Measurements from ENCODE around the gene NUMA1. TPM values are rescaled to one million over a fixed set of nuclear protein-coding genes. Genes with fewer than 3 reads are reported as not detected.

NUMA1 gene
- polyA plus RNA-seq, 1 donor (not counting 4 experiments of a cell fraction or from before 2014, with no cell fraction given): 38.8 TPM

- H3K4me1 ChIP-seq (ENCODE audit: control insufficient read depth, extremely low read depth, insufficient read depth, low read length): peaks cover 18% of the 10 kb centered on the region
- H3K36me3 ChIP-seq (ENCODE audit: control insufficient read depth in 2 of 2, extremely low read depth in 1 of 2, insufficient read depth in 2 of 2, low read length in 2 of 2): peaks cover 2 to 5% of the 10 kb centered on the region in 2 experiments
- TF ChIP-seq EZH2 (IDR thresholded peaks at IDR 0.05; ENCODE audit: low read length) (no peak), CTCF (optimal IDR thresholded peaks at IDR 0.05 in 1 of 3, IDR thresholded peaks at IDR 0.05 in 1 of 3, conservative IDR thresholded peaks at IDR 0.05 in 1 of 3; ENCODE audit: extremely low read depth in 1 of 3, insufficient read depth in 2 of 3, low read length in 3 of 3) (no peak)
- peak overlapping the region; percentile 3 for H3K9ac ChIP-seq (ENCODE audit: control insufficient read depth, extremely low read depth, insufficient read depth, low read length)
- no peak for FAIRE-seq
- H3K79me2 ChIP-seq (ENCODE audit: control insufficient read depth, insufficient read depth, low read length): peaks cover 45% of the 10 kb centered on the region
- dilution Hi-C loops (cut with MboI; ENCODE audit: extremely low pct_ligation_motif_present, low sequenced_read_pairs): no loop called here
- no peak overlapping the region for H2AFZ ChIP-seq (ENCODE audit: control insufficient read depth, low read length)
- no peak for DNase-seq (ENCODE audit: low read depth, low spot score)
- H3K27ac ChIP-seq (ENCODE audit: control insufficient read depth, insufficient read depth, low read length): peak overlapping the region; percentile 47
- H3K4me3 ChIP-seq (ENCODE audit: control insufficient read depth in 2 of 3, extremely low read depth in 1 of 3, insufficient read depth in 2 of 3, low read depth in 1 of 3, low read length in 3 of 3): no peak overlapping the region
- H4K20me1 ChIP-seq (ENCODE audit: control insufficient read depth, extremely low read depth, insufficient read depth, low read length): no peaks in the 10 kb centered on the region
- peaks cover 2% of the 10 kb centered on the region for H3K9me1 ChIP-seq (ENCODE audit: control insufficient read depth, extremely low read depth, insufficient read depth, low read length)
- peak overlapping the region; percentile 72 for H3K4me2 ChIP-seq (ENCODE audit: control insufficient read depth, extremely low read depth, insufficient read depth, low read depth, low read length)
- H3K27me3 ChIP-seq (ENCODE audit: control insufficient read depth, extremely low read depth, insufficient read depth, low read length): no peaks in the 10 kb centered on the region
- no peaks in the 10 kb centered on the region for H3K9me3 ChIP-seq (ENCODE audit: control insufficient read depth, low read depth, low read length)
These were observed 21.8 kb downstream of the NUMA1 start for GRCh38 chr11:72058416-72059034.

GRCh38 chr11:72048766-72049460, 31.4 kb downstream of the NUMA1 start:
- dilution Hi-C loops (cut with MboI; ENCODE audit: extremely low pct_ligation_motif_present, low sequenced_read_pairs): no loop called here
- Histone ChIP-seq H4K20me1 (ENCODE audit: control insufficient read depth, extremely low read depth, insufficient read depth, low read length) (no peaks in the 10 kb centered on the region), H3K9me1 (ENCODE audit: control insufficient read depth, extremely low read depth, insufficient read depth, low read length) (no peaks in the 10 kb centered on the region), H3K27me3 (ENCODE audit: control insufficient read depth, extremely low read depth, insufficient read depth, low read length) (no peaks in the 10 kb centered on the region), H3K4me1 (ENCODE audit: control insufficient read depth, extremely low read depth, insufficient read depth, low read length) (no peaks in the 10 kb centered on the region), H3K4me3 (ENCODE audit: control insufficient read depth in 2 of 3, extremely low read depth in 1 of 3, insufficient read depth in 2 of 3, low read depth in 1 of 3, low read length in 3 of 3) (no peak overlapping the region), H3K36me3 (ENCODE audit: control insufficient read depth in 2 of 2, extremely low read depth in 1 of 2, insufficient read depth in 2 of 2, low read length in 2 of 2) (peaks cover 2 to 3% of the 10 kb centered on the region in 2 experiments), H3K9ac (ENCODE audit: control insufficient read depth, extremely low read depth, insufficient read depth, low read length) (no peak overlapping the region), H2AFZ (ENCODE audit: control insufficient read depth, low read length) (no peak overlapping the region), H3K27ac (ENCODE audit: control insufficient read depth, insufficient read depth, low read length) (no peak overlapping the region), H3K4me2 (ENCODE audit: control insufficient read depth, extremely low read depth, insufficient read depth, low read depth, low read length) (no peak overlapping the region), H3K79me2 (ENCODE audit: control insufficient read depth, insufficient read depth, low read length) (peaks cover 39% of the 10 kb centered on the region), H3K9me3 (ENCODE audit: control insufficient read depth, low read depth, low read length) (no peaks in the 10 kb centered on the region)
- FAIRE-seq: no peak
- TF ChIP-seq CTCF (optimal IDR thresholded peaks at IDR 0.05 in 1 of 3, IDR thresholded peaks at IDR 0.05 in 1 of 3, conservative IDR thresholded peaks at IDR 0.05 in 1 of 3; ENCODE audit: extremely low read depth in 1 of 3, insufficient read depth in 2 of 3, low read length in 3 of 3) (no peak), EZH2 (IDR thresholded peaks at IDR 0.05; ENCODE audit: low read length) (no peak)
- DNase-seq (ENCODE audit: low read depth, low spot score): no peak

Data from keratinocyte (primary cell).